Epithelial cell of esophagus (primary cell): ENCODE measurements around the gene GNG2.
A peak's percentile ranks its signal among the peaks of the same experiment; 100 is the strongest.

Experiments
- DNase-seq: peaks from one replicate; pipeline ENCODE4 v3.0.0; 2010; ENCODE audit warnings: low read depth
- H3K4me3 ChIP-seq: 2 replicates; pipeline ENCODE4 v1.5.1; 2011; ENCODE audit warnings: mild to moderate bottlenecking, low read length, control low read depth
- CTCF ChIP-seq: IDR thresholded peaks from 2 replicates; pipeline ENCODE4 v1.5.1; 2011; ENCODE audit warnings: low read depth, mild to moderate bottlenecking, low read length, control low read depth, inconsistent platforms; ENCODE audit not compliant: insufficient read depth; ENCODE audit errors: missing control alignments

Gene GNG2

GRCh38 chr14:51860164-51860824, at the start of gene GNG2:
TSS of gene GNG2 (plus strand) at chr14:51860612. CDS start at chr14:51950679, 90,067 bp downstream.
- no peak for TF ChIP-seq CTCF
- H3K4me3 ChIP-seq, result peak within 1 kb of the TSS; percentile 31
- DNase-seq, result peak; percentile 68

GRCh38 chr14:51811706-51812105, 48.7 kb upstream of the GNG2 start:
- TF ChIP-seq CTCF, result no peak
- DNase-seq, result no peak
- no peak overlapping the region for H3K4me3 ChIP-seq

GRCh38 chr14:51816031-51816430, 44.4 kb upstream of the GNG2 start:
- no peak for DNase-seq
- TF ChIP-seq CTCF, result no peak
- H3K4me3 ChIP-seq, result no peak overlapping the region

- no peak for DNase-seq
- TF ChIP-seq CTCF, result no peak
- no peak overlapping the region for H3K4me3 ChIP-seq
Observed at GRCh38 chr14:51817326-51817725, 43.1 kb upstream of the GNG2 start.

GRCh38 chr14:51818748-51819380, 41.5 kb upstream of the GNG2 start:
- TF ChIP-seq CTCF, result no peak
- DNase-seq, result no peak
- no peak overlapping the region for H3K4me3 ChIP-seq

GRCh38 chr14:51821822-51822221, 38.6 kb upstream of the GNG2 start:
- no peak for DNase-seq
- H3K4me3 ChIP-seq, result no peak overlapping the region
- TF ChIP-seq CTCF, result no peak

GRCh38 chr14:51822499-51822898, 37.9 kb upstream of the GNG2 start:
- TF ChIP-seq CTCF, result no peak
- no peak overlapping the region for H3K4me3 ChIP-seq
- no peak for DNase-seq
